GM13976 (cell line): ENCODE measurements around the gene OLFML3.
"Not testable (repeated sequence)": the region's sequence is repeated elsewhere in the genome, so short reads cannot be mapped to it uniquely, and the experiment has no call there.

Source experiments
- DNase-seq: peaks from one replicate; pipeline ENCODE4 v3.0.0; 2012; ENCODE audit warnings: low spot score
- CTCF ChIP-seq: IDR thresholded peaks from 2 replicates; pipeline ENCODE4 v1.5.1; 2012; ENCODE audit warnings: borderline replicate concordance, mild to moderate bottlenecking; ENCODE audit not compliant: insufficient read depth; ENCODE audit errors: extremely low read depth, missing control alignments, control extremely low read depth
- in situ Hi-C: fragments of 300-500 bp; cut with MboI; formaldehyde crosslinking; loops from one replicate; pipeline ENCODE4 v1.12.0; 2022; ENCODE audit warnings: low sequenced_read_pairs, mixed read lengths, inconsistent platforms; ENCODE audit not compliant: unreplicated experiment

The OLFML3 gene

GRCh38 chr1:114008480-114008941 lies 29.2 kb downstream of the OLFML3 start:
- TF ChIP-seq CTCF = no peak
- DNase-seq = no peak
- in situ Hi-C loops = no loop called here

GRCh38 chr1:114008993-114009392 lies 29.7 kb downstream of the OLFML3 start:
- no peak for DNase-seq
- TF ChIP-seq CTCF = no peak
- in situ Hi-C loops = no loop called here

GRCh38 chr1:114009393-114009792 lies 30.1 kb downstream of the OLFML3 start:
- in situ Hi-C loops = no loop called here
- TF ChIP-seq CTCF = no peak
- no peak for DNase-seq

GRCh38 chr1:114010433-114011184 lies 31.3 kb downstream of the OLFML3 start:
- DNase-seq = no peak
- in situ Hi-C loops = no loop called here
- no peak for TF ChIP-seq CTCF

GRCh38 chr1:114011796-114012195 lies 32.5 kb downstream of the OLFML3 start:
- TF ChIP-seq CTCF = no peak
- DNase-seq = no peak
- in situ Hi-C loops = no loop called here

- in situ Hi-C loops = no loop called here
- DNase-seq = no peak
- TF ChIP-seq CTCF = no peak
Measured at GRCh38 chr1:114015075-114015474, 35.8 kb downstream of the OLFML3 start.

- in situ Hi-C loops, DNase-seq: not testable (repeated sequence)
Measured at GRCh38 chr1:114019724-114020123, 40.5 kb downstream of the OLFML3 start.
